GM18870 (cell line): Measurements from ENCODE around the gene PARD3B.

Source experiments
- ATAC-seq: cut with Tn5 transposase; IDR thresholded peaks from one replicate; pipeline ENCODE4 v1.9.1; 2021; ENCODE audit warnings: moderate library complexity; ENCODE audit not compliant: unreplicated experiment

The PARD3B gene

DNA sequence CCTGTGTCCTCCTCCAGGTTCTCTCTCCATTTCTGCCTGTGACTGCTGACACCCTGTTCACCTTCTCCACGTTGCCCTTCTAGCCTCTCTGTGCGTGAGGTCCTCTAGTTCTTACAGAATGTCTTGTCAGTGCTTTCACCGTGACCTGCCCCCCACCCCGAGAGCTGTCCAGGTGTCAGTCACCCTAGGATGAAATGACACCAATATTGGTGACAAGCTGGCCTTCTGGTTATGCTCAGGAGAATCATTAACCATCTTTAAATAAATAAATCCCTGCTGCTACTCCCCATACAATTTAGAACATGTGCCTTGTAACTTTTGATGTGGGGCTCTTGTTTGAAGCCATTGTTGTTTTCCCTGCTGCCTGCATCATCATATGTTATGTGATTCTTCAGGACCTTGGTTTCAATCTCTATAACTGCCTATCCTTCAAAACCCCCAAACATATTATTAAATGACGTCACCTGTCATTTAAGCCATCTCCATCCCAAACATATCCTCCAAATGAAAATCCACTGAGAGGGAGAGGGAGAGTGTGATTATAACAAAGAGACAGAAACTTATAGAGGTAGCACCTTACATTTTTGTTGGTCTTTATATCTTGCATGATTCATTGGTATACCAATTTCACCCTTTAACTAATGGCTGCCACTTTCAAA is 496.3 kb downstream of the PARD3B start:
- no peak for ATAC-seq

DNA sequence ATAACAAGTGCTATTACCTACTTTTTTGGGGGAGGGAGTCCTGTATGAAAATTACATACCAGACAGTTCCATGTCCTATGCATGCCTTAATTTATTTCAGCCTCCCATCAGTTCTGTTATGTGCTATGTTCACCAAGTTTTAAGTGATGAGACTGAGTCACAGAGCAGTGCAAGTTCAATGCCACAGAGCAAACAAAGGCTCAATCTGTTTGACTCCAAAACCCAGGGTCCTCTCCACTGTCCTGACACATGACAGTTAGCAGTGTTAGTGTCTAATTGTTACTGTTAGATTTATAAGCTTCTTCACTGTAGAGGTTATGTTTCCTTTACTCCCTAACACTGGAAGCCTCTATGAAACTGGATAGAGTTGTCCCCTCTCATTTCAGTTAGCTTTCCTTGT is 498.0 kb downstream of the PARD3B start:
- ATAC-seq = no peak

DNA sequence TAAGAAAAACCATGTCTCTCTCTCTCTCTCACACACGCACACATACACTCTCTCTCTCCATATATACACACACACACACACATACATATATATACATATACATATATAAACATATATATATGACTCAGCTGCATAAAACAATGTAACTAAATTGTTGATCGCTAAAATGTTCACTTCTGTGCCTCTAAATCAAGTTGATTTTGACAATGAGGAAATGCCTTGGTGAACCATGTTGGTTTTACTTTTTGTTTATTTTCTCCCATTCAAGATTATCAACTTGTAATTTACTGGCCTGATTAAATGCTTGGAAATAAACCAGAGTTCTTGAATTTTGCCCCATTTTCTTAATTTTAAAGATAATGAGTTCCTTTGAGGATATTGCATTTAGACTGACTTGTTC is 500.4 kb downstream of the PARD3B start:
- no peak for ATAC-seq

DNA sequence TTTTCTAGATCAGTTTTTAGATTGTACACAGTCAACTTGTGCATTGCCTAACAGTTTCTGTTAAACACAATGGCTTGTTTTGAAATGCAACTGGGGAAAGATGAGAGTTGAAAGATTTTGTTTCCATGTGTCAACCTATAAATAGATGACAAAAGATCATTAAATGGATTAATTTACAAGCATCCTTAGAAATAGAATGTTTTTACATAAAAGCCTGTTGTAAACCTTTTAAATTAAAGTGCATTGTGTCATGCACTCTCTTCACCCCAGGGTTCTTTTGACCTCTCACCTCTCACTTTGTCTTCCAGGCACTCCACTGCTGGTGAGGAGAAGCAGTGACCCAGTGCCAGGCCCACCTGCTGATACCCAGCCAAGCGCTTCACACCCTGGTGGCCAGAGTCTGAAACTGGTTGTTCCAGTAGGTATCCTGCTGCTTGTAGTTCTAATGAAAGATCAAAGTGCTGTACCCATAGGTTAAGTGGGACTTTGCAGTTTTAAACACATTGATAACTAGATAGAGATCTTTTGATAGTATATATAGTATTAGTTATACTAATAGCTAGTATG is 502.1 kb downstream of the PARD3B start:
- no peak for ATAC-seq

DNA sequence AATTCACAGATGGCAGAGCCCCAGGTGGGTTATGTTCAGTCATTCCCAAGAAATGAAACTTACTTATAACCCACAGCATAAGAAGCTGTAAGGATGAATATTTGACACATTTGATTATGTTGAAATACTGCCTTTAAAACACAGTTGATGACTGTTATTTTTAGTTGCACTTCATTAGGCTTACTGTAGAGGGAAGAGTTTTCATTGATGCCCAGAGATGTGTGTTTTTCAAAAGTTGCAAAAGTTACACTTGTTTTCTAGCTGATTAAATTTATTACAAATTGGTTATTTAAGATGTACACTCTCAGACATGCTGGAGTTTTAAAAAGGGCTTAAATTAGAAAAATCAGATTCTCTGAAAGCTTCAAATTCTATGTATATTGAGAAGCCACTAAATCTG is 506.1 kb downstream of the PARD3B start:
- ATAC-seq = no peak

DNA sequence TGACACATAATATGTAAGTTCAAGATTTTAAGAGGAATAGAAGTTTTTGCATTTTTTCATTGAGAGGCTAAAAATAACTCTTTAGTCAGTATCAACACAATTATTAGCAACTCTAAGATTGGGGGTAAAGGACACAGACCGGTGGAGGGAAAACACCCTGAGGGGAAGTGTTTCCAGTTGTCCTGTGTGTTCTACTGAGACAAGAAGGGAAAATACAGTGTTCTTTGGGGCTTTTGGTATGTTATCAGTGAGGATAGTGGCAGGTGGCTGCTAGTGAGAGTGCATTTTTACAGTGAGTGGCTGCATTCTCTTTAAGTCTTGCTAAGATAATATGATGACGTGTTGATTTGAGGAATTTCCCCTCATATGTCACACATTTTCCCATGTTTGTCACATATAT is 507.5 kb downstream of the PARD3B start:
- ATAC-seq = no peak

DNA sequence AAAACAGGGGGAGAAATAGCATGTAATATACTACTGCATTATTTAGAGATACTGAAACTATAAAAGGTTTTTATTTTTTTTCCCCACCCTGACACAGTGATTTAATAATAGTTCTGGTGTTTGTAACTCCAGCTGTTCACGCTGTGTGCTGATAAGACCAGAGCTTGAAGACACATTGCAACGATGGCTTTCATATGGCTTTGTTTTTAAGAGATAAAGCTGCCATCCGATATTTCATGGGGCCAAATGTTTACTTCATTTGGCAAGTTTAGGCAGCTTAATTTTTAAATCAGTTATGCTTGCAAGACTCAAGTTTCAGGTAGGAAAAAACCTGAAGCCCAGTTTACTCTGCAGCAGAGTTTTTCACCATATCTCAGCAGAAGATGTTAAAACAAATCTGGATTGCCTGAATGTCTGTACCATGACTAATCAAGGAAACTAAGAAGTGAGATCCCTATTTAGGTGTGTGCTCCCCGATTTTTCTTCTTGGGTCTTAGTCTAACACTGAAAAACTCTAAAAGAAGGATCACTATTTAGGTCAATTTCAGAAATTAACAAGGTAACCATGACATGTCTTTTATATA is 508.6 kb downstream of the PARD3B start:
- ATAC-seq = no peak

DNA sequence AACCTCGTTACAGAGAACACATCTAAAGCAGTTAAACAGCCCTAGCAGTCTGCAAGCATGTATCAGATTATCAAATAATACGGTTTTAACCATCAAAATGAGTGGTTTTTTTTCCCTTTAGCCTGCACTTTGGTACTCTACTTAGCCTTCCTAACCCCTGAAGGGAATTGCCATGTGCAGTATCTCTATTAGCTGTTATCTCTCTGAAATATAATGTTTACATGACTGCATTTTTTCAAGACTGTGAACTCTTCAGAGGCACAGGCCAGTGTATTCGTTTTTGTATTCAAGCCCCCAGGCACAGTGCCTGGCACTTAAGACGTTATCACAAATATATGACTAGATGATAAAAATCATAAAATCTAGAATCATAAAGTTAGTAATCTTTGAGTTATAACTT is 509.5 kb downstream of the PARD3B start:
- no peak for ATAC-seq

DNA sequence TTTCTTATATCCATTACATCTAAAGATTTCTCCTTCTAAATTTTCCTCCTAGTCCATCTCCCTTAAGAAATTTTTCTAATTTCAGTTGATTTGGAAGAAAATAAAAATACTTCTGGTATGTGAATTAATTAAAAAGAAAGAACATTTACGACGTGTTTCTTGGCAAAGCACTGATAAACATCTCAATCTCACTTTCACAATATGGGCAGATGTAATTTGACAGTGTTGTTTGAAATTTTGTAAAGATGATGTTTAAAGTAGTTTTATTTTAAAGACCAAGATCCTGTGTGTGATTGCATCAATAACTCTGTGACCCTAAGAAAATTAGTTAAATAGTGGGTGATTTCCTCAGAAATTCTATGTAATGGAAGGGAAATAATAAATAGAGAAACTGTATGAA is 510.0 kb downstream of the PARD3B start:
- no peak for ATAC-seq

DNA sequence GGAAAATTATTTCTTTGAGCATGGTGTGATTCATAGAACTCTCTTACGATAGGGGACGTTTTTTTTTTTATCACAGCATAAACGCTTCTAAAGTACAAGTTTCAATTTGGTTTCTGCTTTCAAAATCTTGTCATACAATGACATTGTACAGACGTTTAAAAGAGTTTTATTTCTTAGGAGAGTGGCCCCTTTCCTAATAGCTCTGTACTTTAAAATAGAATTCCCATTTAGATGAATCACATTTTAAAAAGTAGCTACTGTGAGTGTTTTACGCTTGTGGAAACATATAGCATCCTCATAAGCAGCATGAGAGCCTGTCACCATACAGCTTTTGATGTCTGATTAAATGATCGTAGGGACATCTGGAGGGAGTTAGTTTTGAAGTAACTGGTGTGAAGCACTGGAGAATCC is 510.9 kb downstream of the PARD3B start:
- no peak for ATAC-seq

DNA sequence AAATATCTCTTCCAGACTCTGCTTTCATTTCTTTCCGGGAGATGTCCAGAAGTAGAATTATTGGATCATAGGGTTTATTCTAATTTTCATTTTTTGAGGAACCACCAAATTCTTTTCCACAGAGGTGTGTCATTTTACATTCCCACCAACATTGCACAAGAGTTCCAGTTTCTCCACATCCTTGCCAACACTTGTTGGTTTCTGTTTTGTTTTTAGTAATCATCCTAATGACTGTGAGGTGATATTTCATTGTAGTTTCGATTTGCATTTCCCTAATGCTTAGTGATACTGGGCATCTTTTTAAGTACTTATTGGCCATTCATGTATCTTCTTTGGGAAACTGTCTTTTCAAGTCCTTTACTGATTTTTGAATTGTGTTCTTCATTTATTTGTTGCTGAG is 513.1 kb downstream of the PARD3B start:
- no peak for ATAC-seq

DNA sequence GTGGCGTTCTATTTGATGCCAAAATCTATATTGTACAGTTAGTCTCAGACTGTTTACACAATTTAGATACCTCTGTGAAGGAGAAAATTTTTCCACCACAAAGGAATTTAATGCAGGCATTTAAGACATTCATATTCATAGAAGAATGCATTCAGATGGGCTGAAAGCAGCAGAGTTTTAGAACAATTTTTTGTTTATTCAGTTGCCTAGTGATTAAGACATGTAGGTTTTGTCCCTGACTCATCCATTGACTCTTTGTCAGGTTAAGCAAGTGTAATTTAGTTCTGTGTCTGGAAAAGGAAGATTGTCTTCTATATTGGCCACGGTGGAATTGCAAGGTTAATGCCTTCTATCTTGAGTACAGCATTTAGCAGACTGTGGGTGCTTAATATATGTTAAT is 515.0 kb downstream of the PARD3B start:
- ATAC-seq = no peak

DNA sequence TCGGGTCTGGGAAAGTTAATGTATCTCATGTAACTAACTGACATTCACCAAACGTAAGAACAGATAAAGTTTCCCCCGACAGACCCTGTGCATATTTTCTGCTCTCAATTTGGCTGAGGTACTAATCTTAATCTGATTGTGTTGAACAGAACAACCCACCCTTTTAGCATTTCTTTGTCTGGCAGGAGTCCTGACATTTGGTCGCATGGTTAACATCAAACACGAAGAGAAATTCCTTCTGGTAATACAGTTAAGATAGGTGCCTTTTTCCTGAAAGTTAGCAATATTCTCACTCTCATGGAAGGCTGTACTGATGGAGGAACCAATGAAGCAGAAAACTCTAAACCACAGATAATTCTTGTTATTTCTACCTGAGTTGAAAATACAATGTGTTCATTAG is 520.8 kb downstream of the PARD3B start:
- no peak for ATAC-seq

DNA sequence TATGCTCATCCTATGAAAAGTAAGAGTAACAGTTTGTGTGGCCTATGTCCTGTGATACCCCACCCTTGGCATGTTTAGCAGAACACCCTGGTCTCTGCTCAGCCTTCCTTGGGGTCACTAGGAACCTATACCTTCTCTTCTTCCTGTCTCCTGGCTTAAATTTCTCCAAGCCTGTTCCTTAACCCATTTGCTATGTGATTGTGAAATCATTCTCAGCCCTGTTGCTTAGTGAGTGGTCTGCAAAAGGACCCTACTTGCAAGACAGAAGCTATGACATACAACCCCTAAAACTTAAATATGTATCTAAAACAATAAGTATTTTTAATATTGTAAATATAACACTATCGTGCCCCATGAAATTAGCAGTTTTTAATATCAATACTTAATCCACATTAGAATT is 524.7 kb downstream of the PARD3B start:
- ATAC-seq = no peak

DNA sequence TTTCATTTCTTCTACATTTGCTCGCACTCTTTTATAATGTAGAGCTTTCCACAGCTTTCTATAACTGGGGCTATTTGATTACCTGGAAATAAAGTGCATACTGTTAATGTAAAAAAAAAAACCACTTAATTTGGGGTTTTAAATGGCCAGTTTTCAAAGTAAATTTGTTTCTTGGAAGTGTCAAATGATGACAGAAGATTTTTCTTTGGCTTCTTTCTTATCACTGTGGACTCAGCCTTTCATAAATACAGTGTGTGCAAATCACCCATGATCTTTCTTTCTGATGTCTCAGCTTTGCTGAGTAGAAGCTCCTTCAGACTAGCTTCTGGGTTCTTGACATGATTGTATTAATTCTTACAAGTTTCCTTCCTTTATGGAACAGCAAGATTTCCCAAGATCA is 525.6 kb downstream of the PARD3B start:
- ATAC-seq = no peak

DNA sequence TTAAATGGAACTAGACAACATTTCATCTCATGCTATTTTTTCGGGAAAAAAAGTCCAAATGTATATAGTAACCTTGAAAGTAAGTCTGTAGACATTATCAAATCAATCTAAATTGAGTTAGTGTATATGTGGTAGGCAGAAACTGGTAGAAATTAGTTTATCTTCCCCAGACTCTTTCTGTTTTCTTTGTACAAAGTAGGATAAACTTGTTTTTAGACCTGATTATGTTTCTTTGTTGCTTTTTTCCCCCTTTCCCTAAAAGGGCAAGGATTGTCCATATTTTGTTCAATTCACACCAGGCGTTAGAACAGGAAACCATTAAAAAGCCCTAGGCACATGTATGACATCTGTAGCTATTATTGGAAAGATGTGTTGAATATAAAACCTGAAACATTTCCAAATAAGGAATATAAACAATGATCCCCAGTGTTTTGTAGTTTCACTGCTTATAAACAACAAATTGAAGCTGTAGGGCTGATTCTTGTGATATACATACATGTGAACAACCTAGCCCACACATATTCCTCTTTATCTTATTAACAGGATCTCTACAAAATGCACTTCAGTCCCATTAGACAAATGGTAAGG is 528.3 kb downstream of the PARD3B start:
- no peak for ATAC-seq

DNA sequence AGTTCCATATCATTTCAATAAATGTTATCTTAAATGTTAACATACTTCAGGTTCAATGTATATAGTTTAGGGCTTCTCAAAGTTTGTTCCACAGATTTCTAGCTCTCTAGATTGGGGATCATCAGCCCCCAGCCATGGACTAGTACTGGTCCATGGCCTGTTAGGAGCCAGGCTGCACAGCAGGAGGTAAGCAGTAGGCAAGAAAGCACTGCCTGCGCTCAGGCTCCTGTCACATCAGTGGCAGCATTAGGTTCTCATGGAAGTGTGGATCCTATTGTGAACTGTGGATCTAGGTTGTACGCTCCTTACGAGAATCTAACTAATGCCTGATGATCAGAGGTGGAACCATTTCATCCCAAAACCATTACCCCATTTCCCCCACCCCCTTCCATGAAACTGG is 531.1 kb downstream of the PARD3B start:
- no peak for ATAC-seq

DNA sequence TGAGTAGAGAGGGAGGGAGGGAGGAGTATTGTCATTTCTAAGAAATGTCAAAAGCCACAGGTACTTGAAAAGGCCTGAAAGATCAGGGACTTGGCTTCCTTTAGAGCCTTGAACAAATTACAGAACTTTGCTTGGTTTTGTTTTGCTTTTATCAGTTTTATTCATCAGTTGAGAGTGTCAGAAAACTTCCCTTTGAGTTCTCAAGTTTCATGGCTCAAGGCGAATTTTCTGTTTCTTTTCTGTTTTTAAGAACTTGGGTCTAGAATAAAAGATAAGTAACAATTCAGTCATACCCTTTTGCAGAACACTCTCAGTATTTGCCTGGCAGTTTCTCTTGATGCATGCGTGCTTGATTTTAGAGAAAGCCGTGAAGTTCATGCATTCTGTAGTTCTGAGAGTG is 531.9 kb downstream of the PARD3B start:
- ATAC-seq = no peak

DNA sequence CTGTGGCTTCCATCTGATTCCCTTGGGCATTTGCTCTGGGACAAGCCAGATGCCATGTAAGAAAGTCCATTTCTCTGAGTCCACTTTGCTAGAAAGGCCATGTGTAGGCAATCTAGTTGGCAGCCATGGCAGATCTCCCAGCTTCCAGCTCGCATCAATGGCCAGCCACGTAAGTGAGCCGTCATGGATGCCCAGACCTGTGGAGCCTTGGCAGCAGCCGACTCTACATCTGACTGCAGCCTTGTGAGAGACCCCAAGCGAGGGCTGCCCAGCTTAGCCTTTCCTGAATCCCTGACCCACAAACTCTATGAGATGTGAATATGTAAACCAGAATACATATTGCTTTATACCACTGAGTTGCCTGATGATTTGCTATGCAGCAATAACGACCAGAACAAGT is 533.5 kb downstream of the PARD3B start:
- no peak for ATAC-seq

DNA sequence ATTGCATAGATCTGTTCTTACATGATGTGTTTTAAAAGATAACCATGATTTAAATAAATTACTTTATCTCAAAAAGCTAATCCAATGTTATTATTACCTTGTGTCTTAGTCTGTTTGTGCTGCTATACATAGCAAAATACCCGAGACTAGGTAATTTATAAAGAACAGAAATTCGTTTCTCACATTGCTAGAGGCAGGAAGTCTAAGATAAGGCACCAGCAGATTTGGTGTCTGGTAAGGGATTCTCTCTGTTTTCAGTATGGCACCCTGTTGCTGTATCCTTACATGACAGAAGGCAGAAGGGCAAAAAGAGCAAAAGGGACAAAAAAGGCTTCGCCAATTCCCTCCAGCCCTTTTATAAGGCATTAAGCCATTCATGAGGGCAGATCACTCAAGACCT is 533.9 kb downstream of the PARD3B start:
- ATAC-seq = no peak

DNA sequence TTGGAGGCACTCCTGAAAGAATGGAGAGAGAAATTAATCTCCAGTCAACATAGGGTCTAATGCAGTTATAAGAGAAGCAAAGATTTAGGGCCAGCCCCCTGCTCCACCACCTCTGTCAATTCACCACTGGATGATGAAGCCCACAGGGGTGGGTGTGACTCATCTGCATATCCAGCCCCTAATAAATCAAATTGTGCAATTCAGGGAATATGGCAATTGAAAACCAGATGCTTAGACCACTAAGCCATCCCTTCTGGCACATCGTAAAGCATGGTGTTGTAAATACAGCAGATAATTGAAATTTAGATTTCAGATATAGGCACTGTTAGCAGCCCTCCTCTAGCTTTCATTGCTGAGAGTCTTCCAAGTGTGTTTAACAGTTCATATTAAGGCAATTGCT is 541.4 kb downstream of the PARD3B start:
- ATAC-seq = no peak

DNA sequence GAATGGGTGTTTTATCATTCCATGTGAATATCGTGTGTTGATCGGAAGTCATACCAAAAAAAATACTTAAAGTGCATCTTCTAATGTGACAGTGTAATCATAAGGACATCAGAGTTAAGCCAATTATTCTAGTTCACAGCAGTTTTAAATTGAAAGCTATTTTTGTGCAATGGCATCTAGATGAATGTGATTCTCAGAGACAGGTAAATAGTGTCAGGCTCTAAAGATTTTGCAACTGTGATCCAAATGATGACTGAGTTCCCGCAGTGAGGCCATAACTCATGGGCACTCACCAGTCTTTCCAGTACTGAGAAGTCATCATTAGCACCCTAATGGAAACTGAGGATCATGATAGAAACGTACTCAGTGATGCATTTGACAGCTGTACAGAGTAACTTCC is 542.6 kb downstream of the PARD3B start:
- no peak for ATAC-seq

DNA sequence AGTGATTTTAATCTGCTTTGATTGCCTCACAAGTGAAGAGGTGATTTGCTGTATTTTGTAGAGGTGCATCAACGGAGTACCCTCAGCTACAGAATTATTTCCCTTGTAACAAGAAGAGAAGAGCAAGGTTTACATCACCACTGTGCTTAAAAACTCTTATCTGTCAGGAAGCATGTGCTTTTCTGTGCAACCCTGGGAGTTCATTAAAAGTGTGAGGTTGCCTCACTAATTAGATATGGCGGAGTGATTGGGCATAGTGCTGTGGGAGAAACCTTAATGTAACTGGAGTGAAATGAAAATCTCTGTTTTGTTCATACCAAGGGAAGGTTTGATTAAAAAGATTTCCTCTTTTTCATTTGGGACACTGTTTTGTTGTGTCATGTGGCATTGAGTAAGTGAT is 544.7 kb downstream of the PARD3B start:
- no peak for ATAC-seq
